Activated T-helper 2 cell treated with anti-CD3 and anti-CD28 coated beads, Interferon-gamma antibody, Interleukin-2, Interleukin-4, amounts not matched to agents 10 μg/mL and 5 μg/mL and 100 μg/mL, durations not matched to agents 14 hours and 24 hours and 36 hours (primary cell): Measurements from ENCODE around the gene KLC4. TPM values are rescaled to one million over a fixed set of nuclear protein-coding genes. Genes with fewer than 3 reads are reported as not detected.

Experiments
- DNase-seq: peaks from one replicate; pipeline ENCODE4 v3.0.0; 2021; ENCODE audit warnings: low spot score
- H3K27ac Mint-ChIP-seq: one replicate; pipeline ENCODE4 v1.8.0; 2021; ENCODE audit warnings: mixed read lengths
- H3K27me3 Mint-ChIP-seq: one replicate; pipeline ENCODE4 v1.8.0; 2021; ENCODE audit warnings: low read depth, mixed read lengths
- H3K36me3 Mint-ChIP-seq: one replicate; pipeline ENCODE4 v1.8.0; 2021; ENCODE audit warnings: low read depth, mixed read lengths
- H3K4me1 Mint-ChIP-seq: one replicate; pipeline ENCODE4 v1.8.0; 2021; ENCODE audit warnings: low read depth, mixed read lengths
- H3K4me3 Mint-ChIP-seq: one replicate; pipeline ENCODE4 v1.8.0; 2021; ENCODE audit warnings: low read depth, mild to moderate bottlenecking, moderate library complexity, mixed read lengths
- H3K9me3 Mint-ChIP-seq: one replicate; pipeline ENCODE4 v1.8.0; 2021; ENCODE audit warnings: mixed read lengths
- intact Hi-C: fragments of 100-400 bp; cut with micrococcal nuclease; formaldehyde crosslinking; loops from one replicate; pipeline ENCODE4 v1.15.1; 2023
- total RNA-seq: library from RNA; stranded (reverse); gene quantifications from 2 replicates; pipeline ENCODE4 v1.2.3, GENCODE V29; 2022

KLC4 gene
- total RNA-seq, 1 donor from 2014 or later, result 14.1 TPM

DNA sequence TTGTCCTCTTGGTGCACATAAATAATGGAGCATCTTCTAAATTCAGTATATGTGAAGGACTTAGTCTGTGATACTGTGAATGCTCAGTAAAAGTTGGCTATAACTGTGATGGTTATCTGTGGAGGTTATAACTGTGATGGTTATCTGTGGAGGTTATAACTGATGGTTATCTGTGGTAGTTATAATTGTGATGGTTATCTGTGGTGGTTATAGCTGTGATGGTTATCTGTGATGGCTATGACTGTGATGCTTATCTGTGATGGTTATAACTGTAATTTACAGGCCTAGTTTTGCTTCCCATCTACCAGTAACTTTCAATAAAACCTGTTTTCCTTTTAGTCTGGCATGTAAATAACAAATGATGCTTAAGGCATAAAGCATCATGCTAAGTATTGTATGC lies 33.2 kb downstream of the KLC4 start:
- no peak for DNase-seq
- H3K4me1 Mint-ChIP-seq, result peaks cover 26% of the 10 kb centered on the region
- H3K9me3 Mint-ChIP-seq, result no peaks in the 10 kb centered on the region
- no peaks in the 10 kb centered on the region for H3K36me3 Mint-ChIP-seq
- no peak overlapping the region for H3K4me3 Mint-ChIP-seq
- peaks cover 6% of the 10 kb centered on the region for H3K27me3 Mint-ChIP-seq
- intact Hi-C loops, result no loop called here
- H3K27ac Mint-ChIP-seq, result peak overlapping the region; percentile 36

GRCh38 chr6:43093436-43094289 lies 34.2 kb downstream of the KLC4 start:
- H3K9me3 Mint-ChIP-seq, result no peaks in the 10 kb centered on the region
- no peak for DNase-seq
- no peaks in the 10 kb centered on the region for H3K36me3 Mint-ChIP-seq
- H3K27ac Mint-ChIP-seq, result no peak overlapping the region
- peaks cover 26% of the 10 kb centered on the region for H3K4me1 Mint-ChIP-seq
- peaks cover 6% of the 10 kb centered on the region for H3K27me3 Mint-ChIP-seq
- intact Hi-C loops, result no loop called here
- H3K4me3 Mint-ChIP-seq, result no peak overlapping the region

DNA sequence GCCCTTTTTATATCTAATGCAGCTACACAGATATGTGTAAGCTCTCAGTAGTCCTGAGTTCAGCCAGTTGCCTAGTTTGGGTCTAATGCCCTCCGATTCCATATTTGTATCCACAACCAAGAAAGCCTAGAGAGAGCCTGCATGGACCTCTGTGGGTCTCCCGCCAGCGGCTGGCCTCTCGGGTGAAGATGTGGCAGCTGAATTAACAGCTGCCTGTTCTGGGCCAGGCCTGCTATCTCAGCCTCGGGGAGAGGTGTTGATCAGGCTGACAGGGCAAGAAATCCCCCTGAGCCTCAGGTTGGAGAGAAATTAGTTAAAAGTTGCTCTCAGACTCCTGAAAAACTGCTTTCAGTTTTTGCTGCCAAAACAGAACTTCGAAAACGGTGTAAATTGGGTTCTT lies 36.5 kb downstream of the KLC4 start:
- intact Hi-C loops, result no loop called here
- peaks cover 21% of the 10 kb centered on the region for H3K4me1 Mint-ChIP-seq
- H3K9me3 Mint-ChIP-seq, result no peaks in the 10 kb centered on the region

GRCh38 chr6:43096451-43097097 lies 37.1 kb downstream of the KLC4 start:
- Mint-ChIP-seq H3K36me3 (no peaks in the 10 kb centered on the region), H3K27me3 (peaks cover 6% of the 10 kb centered on the region), H3K9me3 (no peaks in the 10 kb centered on the region), H3K4me1 (peaks cover 21% of the 10 kb centered on the region), H3K4me3 (no peak overlapping the region), H3K27ac (no peak overlapping the region)
- no peak for DNase-seq
- intact Hi-C loops, result no loop called here

More for the DNA sequence above, 36.5 kb downstream of the KLC4 start:
- Mint-ChIP-seq H3K27me3 (peaks cover 6% of the 10 kb centered on the region), H3K4me3 (no peak overlapping the region), H3K36me3 (no peaks in the 10 kb centered on the region), H3K27ac (no peak overlapping the region)
- DNase-seq, result no peak

- Mint-ChIP-seq H3K27ac (no peak overlapping the region), H3K36me3 (no peaks in the 10 kb centered on the region), H3K4me1 (peaks cover 21% of the 10 kb centered on the region), H3K4me3 (no peak overlapping the region), H3K27me3 (peaks cover 6% of the 10 kb centered on the region), H3K9me3 (no peaks in the 10 kb centered on the region)
- intact Hi-C loops, result no loop called here
- no peak for DNase-seq
Observed at GRCh38 chr6:43097098-43097489, 37.7 kb downstream of the KLC4 start.

- DNase-seq, result no peak
- Mint-ChIP-seq H3K27ac (no peak overlapping the region), H3K4me1 (peaks cover 21% of the 10 kb centered on the region), H3K36me3 (no peaks in the 10 kb centered on the region), H3K9me3 (no peaks in the 10 kb centered on the region), H3K27me3 (peaks cover 6% of the 10 kb centered on the region), H3K4me3 (no peak overlapping the region)
- intact Hi-C loops, result no loop called here
Observed at GRCh38 chr6:43097502-43097901, 38.1 kb downstream of the KLC4 start.

DNA sequence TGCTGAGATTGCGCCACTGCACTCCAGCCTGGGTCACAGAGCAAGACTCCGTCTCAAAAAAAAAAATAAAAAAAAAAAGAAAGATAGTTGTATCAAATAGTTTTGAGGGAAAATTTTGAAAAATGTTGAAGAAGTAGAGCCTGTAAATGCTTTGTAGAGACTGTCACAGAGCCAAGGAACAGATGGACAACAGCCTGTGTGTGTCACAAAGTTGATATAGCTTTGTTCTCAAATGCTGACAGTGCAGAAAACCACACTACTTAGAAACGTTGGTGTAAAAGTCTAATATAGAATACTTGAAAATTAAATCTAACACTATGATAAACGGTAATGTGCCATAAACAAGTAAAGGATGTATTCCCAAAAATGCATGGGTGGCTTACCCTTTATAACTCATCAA lies 42.1 kb downstream of the KLC4 start:
- peaks cover 12% of the 10 kb centered on the region for H3K27me3 Mint-ChIP-seq
- no peak overlapping the region for H3K4me3 Mint-ChIP-seq
- H3K27ac Mint-ChIP-seq, result no peak overlapping the region
- no peaks in the 10 kb centered on the region for H3K4me1 Mint-ChIP-seq
- intact Hi-C loops, result no loop called here
- DNase-seq, result no peak
- H3K9me3 Mint-ChIP-seq, result no peaks in the 10 kb centered on the region
- H3K36me3 Mint-ChIP-seq, result no peaks in the 10 kb centered on the region

GRCh38 chr6:43103253-43103876 lies 43.9 kb downstream of the KLC4 start:
- Mint-ChIP-seq H3K27ac (no peak overlapping the region), H3K36me3 (no peaks in the 10 kb centered on the region), H3K4me1 (no peaks in the 10 kb centered on the region), H3K4me3 (no peak overlapping the region), H3K27me3 (peaks cover 8% of the 10 kb centered on the region), H3K9me3 (no peaks in the 10 kb centered on the region)
- intact Hi-C loops, result no loop called here
- no peak for DNase-seq

DNA sequence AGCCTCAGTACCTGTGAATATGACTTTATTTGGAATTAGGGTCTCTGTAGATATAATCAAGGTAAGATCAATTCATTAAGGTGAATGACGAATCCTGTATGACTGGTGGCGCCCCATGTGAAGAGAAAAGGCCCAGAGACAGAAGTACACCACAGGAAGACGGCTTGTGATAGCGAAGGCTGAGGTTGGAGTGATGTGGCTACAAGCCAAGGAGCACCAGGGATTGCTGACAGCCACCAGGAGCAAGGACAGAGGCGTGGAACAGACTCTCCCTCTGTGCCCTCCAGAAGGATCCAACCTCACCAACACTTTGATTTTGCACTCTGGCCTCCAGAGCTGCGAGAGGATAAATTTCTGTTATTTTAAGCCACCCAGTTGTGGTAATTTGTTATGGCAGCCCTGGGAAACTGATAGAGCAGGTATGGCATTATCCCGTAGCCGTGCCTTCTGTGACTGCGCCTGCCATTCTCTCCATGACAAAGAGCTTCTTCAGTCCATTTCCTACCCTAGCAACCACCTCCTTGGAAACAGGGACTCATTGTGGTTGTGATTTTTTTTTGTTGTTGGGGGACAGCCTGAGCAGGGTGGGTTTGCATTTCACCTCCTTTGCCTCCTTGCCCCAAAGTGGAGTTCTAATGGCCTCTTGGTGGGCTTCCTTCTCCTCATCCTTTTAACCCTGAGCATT lies 46.2 kb downstream of the KLC4 start:
- Mint-ChIP-seq H3K4me1 (no peaks in the 10 kb centered on the region), H3K27ac (no peak overlapping the region), H3K4me3 (no peak overlapping the region), H3K27me3 (peaks cover 8% of the 10 kb centered on the region), H3K36me3 (no peaks in the 10 kb centered on the region), H3K9me3 (no peaks in the 10 kb centered on the region)
- intact Hi-C loops, result no loop called here
- DNase-seq, result no peak

DNA sequence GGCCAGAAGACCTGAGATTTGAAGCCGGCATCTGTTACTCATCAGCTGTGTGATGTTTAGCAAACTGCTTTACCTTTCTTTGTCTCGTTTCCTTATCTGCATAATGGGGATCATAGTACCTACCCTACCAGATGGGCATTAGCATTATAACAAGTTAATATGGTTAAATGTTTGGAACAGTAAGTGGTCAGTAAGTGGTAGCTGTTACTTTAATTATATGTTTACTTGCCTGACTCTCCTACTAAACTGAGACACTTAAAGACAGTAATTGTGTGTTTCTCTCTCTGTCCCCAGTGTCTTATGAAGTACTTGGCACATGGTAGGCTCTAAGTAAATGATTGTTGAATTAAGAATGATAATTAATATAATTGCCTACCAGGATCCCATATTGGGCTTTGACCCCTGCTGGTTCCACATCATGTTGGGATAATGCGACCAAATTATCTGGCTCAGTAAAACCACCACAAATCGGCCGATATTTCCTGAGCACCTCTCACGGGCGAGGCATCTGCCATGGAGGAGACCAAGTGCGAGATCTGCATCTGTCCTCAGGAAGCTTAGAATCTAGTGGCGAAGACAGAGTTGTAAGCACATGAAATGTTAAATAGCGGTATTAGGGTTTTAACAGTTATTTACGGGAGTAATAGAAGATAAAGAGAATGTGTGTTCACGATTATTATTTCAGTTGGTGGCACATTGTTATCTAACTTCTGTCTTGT lies 48.1 kb downstream of the KLC4 start:
- intact Hi-C loops, result no loop called here
- Mint-ChIP-seq H3K4me3 (no peak overlapping the region), H3K27me3 (peaks cover 8% of the 10 kb centered on the region), H3K9me3 (no peaks in the 10 kb centered on the region), H3K27ac (no peak overlapping the region), H3K4me1 (no peaks in the 10 kb centered on the region), H3K36me3 (no peaks in the 10 kb centered on the region)
- no peak for DNase-seq

- Mint-ChIP-seq H3K27me3 (peaks cover 5% of the 10 kb centered on the region), H3K27ac (no peak overlapping the region), H3K4me3 (no peak overlapping the region), H3K9me3 (no peaks in the 10 kb centered on the region), H3K36me3 (no peaks in the 10 kb centered on the region), H3K4me1 (no peaks in the 10 kb centered on the region)
- DNase-seq, result no peak
- intact Hi-C loops, result no loop called here
Observed at GRCh38 chr6:43113431-43114260, 54.2 kb downstream of the KLC4 start.

- intact Hi-C loops, result no loop called here
- H3K4me1 Mint-ChIP-seq, result no peaks in the 10 kb centered on the region
- peaks cover 5% of the 10 kb centered on the region for H3K27me3 Mint-ChIP-seq
Observed at GRCh38 chr6:43115365-43115764, 55.9 kb downstream of the KLC4 start.

More at GRCh38 chr6:43115365-43115764, 55.9 kb downstream of the KLC4 start:
- Mint-ChIP-seq H3K27ac (no peak overlapping the region), H3K4me3 (no peak overlapping the region), H3K36me3 (no peaks in the 10 kb centered on the region), H3K9me3 (no peaks in the 10 kb centered on the region)
- no peak for DNase-seq
